ENCODE measurements around the gene KRT83. TPM values are rescaled to one million over a fixed set of nuclear protein-coding genes. Genes with fewer than 3 reads are reported as not detected.
"Not testable (repeated sequence)": the region's sequence is repeated elsewhere in the genome, so short reads cannot be mapped to it uniquely, and the experiment has no call there.

The KRT83 gene
- total RNA-seq, 1 experiment from 2014 or later = 12.2 TPM

- no peak overlapping the region for H3K4me3 Mint-ChIP-seq (ENCODE audit: unreplicated experiment)
- no TSS peak for BruUV-seq (replicated peaks)
- H3K9me3 Mint-ChIP-seq (ENCODE audit: unreplicated experiment) = no peaks in the 10 kb centered on the region
- no peaks in the 10 kb centered on the region for H3K36me3 Mint-ChIP-seq (ENCODE audit: insufficient read depth, unreplicated experiment)
- no peaks in the 10 kb centered on the region for H3K27me3 Mint-ChIP-seq (ENCODE audit: insufficient read depth, unreplicated experiment)
- intact Hi-C loops (cut with micrococcal nuclease) = no loop called here
- DNase-seq (ENCODE audit: unreplicated experiment) = no peak
- ChIA-PET POLR2A (interaction anchor here (1.7 to 2.5 kb wide), 3 partner anchors 9 to 18 kb away, joined by 4 to 18 read pairs (median 6); no protein-coding TSS in a partner anchor), CTCF (interaction anchor here (0.6 to 2.5 kb wide), 3 partner anchors 14 to 68 kb away, joined by 3 to 9 read pairs (median 3); no protein-coding TSS in a partner anchor)
- no peak overlapping the region for H3K27ac Mint-ChIP-seq (ENCODE audit: low read depth, unreplicated experiment)
- H3K4me1 Mint-ChIP-seq (ENCODE audit: insufficient read depth, unreplicated experiment) = peaks cover 7% of the 10 kb centered on the region
- TF ChIP-seq, protein P1, sequence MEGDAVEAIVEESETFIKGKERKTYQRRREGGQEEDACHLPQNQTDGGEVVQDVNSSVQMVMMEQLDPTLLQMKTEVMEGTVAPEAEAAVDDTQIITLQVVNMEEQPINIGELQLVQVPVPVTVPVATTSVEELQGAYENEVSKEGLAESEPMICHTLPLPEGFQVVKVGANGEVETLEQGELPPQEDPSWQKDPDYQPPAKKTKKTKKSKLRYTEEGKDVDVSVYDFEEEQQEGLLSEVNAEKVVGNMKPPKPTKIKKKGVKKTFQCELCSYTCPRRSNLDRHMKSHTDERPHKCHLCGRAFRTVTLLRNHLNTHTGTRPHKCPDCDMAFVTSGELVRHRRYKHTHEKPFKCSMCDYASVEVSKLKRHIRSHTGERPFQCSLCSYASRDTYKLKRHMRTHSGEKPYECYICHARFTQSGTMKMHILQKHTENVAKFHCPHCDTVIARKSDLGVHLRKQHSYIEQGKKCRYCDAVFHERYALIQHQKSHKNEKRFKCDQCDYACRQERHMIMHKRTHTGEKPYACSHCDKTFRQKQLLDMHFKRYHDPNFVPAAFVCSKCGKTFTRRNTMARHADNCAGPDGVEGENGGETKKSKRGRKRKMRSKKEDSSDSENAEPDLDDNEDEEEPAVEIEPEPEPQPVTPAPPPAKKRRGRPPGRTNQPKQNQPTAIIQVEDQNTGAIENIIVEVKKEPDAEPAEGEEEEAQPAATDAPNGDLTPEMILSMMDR (IDR thresholded peaks at IDR 0.05; ENCODE audit: unreplicated experiment) = no peak
Measured at GRCh38 chr12:52293926-52294325, 27.3 kb downstream of the KRT83 start.

- TF ChIP-seq, protein P1 (IDR thresholded peaks at IDR 0.05; ENCODE audit: unreplicated experiment) = no peak
- POLR2A ChIA-PET = interaction anchor here (1.5 kb wide), 1 partner anchor 10 kb away, joined by 5 read pairs; no protein-coding TSS in a partner anchor
- no peak within 1 kb of the TSS for H3K4me3 Mint-ChIP-seq (ENCODE audit: unreplicated experiment)
- intact Hi-C loops (cut with micrococcal nuclease) = no loop called here
- no peaks in the 10 kb centered on the region for H3K27me3 Mint-ChIP-seq (ENCODE audit: insufficient read depth, unreplicated experiment)
- H3K4me1 Mint-ChIP-seq (ENCODE audit: insufficient read depth, unreplicated experiment) = peaks cover 26% of the 10 kb centered on the region
- CTCF ChIA-PET = no interaction called here
- no peaks in the 10 kb centered on the region for H3K9me3 Mint-ChIP-seq (ENCODE audit: unreplicated experiment)
- peaks cover 13% of the 10 kb centered on the region for H3K36me3 Mint-ChIP-seq (ENCODE audit: insufficient read depth, unreplicated experiment)
- BruUV-seq (replicated peaks) = no TSS peak
- H3K27ac Mint-ChIP-seq (ENCODE audit: low read depth, unreplicated experiment) = no peak within 1 kb of the TSS
- no peak for DNase-seq (ENCODE audit: unreplicated experiment)
Measured at GRCh38 chr12:52291267-52291935, 29.8 kb downstream of the KRT83 start, which contains the start of gene KRT81. KRT81 (minus strand) TSS chr12:52291534; CDS start chr12:52291465, 69 bp downstream.

DNA sequence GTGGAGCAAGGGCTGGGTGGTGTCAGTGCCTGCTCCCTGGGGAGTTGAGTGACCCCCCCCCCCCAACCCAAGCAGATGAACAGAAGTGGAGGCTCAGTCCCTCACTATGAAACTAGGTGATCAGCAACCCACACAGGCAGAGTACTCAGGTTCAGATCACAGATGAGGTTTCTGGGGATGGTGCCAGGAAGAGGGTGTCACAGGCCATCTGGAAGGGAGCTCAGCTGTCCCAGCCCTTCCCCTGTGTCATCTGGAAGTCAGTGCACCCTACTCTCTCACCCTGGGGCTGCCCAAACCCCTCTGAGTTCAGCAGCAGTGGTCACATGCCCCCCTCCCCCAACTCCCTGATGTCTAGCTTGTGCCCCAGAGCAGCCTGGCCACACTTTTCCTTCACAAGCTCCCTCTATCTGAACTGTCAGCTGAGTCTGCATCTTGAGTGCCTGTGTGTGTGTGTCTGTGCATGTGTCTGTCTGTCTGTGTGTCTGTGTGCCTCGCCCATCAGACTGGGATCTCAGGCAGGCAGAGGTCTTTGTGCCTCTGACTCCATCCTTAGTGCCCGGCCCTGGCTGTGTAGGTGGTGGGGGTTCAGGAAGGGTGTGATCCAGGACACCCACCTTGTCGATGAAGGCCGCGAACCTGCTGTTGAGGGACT, 30.6 kb downstream of the KRT83 start:
- H3K4me1 Mint-ChIP-seq (ENCODE audit: insufficient read depth, unreplicated experiment) = peaks cover 22% of the 10 kb centered on the region
- CTCF ChIA-PET = not testable (repeated sequence)

DNA sequence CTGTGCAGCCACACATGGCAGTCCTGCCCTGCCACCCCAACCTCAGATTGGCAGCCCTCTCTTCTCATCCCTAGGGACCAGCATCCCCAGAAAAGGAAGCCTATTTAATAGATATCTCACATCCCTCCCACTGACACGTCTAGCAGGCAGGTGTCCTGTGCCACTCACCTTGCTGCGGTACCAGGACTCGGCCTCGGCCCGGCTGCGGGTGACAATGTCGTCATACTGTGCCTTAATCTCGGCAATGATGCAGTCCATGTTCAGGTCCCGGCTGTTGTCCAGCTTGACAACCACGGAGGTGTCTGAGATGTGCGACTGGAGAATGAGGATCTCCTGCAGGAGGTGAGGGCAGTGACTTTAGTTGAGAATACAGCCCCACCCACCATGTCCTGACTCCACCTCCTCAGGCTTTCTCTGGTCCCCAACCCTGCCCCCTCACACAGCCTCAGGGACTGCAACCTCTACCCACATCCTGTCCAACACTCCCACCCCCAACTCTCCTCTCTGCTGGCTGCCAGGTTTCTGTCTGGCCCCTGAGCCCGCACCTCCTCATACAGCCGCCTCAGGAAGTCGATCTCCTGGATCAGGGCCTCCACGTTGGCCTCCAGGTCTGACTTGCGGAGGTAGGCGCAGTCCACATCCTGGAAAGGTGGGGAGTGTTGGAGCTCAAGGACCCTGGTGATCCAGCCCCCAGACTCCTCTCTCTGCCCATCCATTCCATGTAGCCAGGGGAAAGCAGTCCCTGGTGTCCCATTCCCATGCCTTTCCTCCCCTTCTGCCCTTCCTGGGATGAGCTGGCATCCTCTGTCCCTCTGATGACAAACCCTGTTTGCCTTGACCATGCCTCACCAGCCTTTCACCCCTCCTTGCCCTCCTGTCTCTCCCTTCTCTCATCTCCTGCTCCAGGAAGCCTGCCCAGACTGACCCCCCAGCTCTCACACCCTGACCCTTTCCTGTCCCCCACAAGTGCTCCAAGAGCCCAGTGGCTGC, 33.1 kb downstream of the KRT83 start:
- H3K27me3 Mint-ChIP-seq (ENCODE audit: insufficient read depth, unreplicated experiment); intact Hi-C loops (cut with micrococcal nuclease); BruUV-seq (replicated peaks); H3K9me3 Mint-ChIP-seq (ENCODE audit: unreplicated experiment): not testable (repeated sequence)
- Mint-ChIP-seq H3K27ac (ENCODE audit: low read depth, unreplicated experiment) (peak overlapping the region; percentile 83), H3K4me1 (ENCODE audit: insufficient read depth, unreplicated experiment) (peaks cover 39% of the 10 kb centered on the region), H3K4me3 (ENCODE audit: unreplicated experiment) (peak overlapping the region; percentile 80), H3K36me3 (ENCODE audit: insufficient read depth, unreplicated experiment) (peaks cover 30% of the 10 kb centered on the region)
- CTCF ChIA-PET = interaction anchor here (0.6 to 4.0 kb wide), 3 partner anchors 9 to 40 kb away, joined by 3 to 32 read pairs (median 3); no protein-coding TSS in a partner anchor
- DNase-seq (ENCODE audit: unreplicated experiment) = peak; percentile 85
- POLR2A ChIA-PET = interaction anchor here (0.6 to 1.1 kb wide), 3 partner anchors 39 to 236 kb away, joined by 3 to 4 read pairs (median 3); no protein-coding TSS in a partner anchor

More for the DNA sequence above, 30.6 kb downstream of the KRT83 start:
- peaks cover 20% of the 10 kb centered on the region for H3K36me3 Mint-ChIP-seq (ENCODE audit: insufficient read depth, unreplicated experiment)
- DNase-seq (ENCODE audit: unreplicated experiment); intact Hi-C loops (cut with micrococcal nuclease); H3K4me3 Mint-ChIP-seq (ENCODE audit: unreplicated experiment); H3K9me3 Mint-ChIP-seq (ENCODE audit: unreplicated experiment); POLR2A ChIA-PET; H3K27me3 Mint-ChIP-seq (ENCODE audit: insufficient read depth, unreplicated experiment); H3K27ac Mint-ChIP-seq (ENCODE audit: low read depth, unreplicated experiment); BruUV-seq (replicated peaks): not testable (repeated sequence)

Measured in MCF 10A (cell line).